H1 (cell line): ENCODE measurements around the gene ITGA8. TPM values are rescaled to one million over a fixed set of nuclear protein-coding genes. Genes with fewer than 3 reads are reported as not detected.

Experiments
- CHD7 ChIP-seq: fragments of 300-600 bp; sonication (generic); IDR thresholded peaks from 2 replicates; pipeline ENCODE4 v1.7.1; 2012; ENCODE audit warnings: low read length, moderate library complexity, mild to moderate bottlenecking, inconsistent platforms; ENCODE audit not compliant: insufficient replicate concordance
- CREB1 ChIP-seq: IDR thresholded peaks from 2 replicates; pipeline ENCODE4 v1.6.1; 2012; ENCODE audit warnings: inconsistent platforms
- GABPA ChIP-seq: IDR thresholded peaks from 2 replicates; pipeline ENCODE4 v1.6.1; 2011; ENCODE audit warnings: mild to moderate bottlenecking, low read length, moderate library complexity, borderline replicate concordance; ENCODE audit not compliant: insufficient read depth
- SAP30 ChIP-seq: fragments of 300-600 bp; sonication (generic); IDR thresholded peaks from 2 replicates; pipeline ENCODE4 v1.7.1; 2012; ENCODE audit warnings: low read length, moderate library complexity, mild to moderate bottlenecking, inconsistent platforms; ENCODE audit not compliant: insufficient read depth, insufficient replicate concordance
- polyA plus RNA-seq, 7 experiments: library from polyadenylated mRNA; depleted of rRNA in 3 of 7; stranded (reverse) in 5 of 7; unstranded in 2 of 7; fragments of >200 nt in 5 of 7; fragments of 200-250 nt in 2 of 7; gene quantifications; 1 replicate in 5 of 7; 2 replicates in 1 of 7; 4 replicates in 1 of 7; pipeline versions ENCODE4 v1.2.1 to v1.2.3, GENCODE V29; 2011 to 2013; ENCODE audit warnings: missing spikeins in 2 of 7, mixed read lengths in 2 of 7
- total RNA-seq: library from RNA; stranded (reverse); fragmentation: NEBNext Ultra II Directional; extraction: Animal tissue kit (Norgen Biotek cat#: 25700); gene quantifications from 2 replicates; pipeline ENCODE4 v1.2.1, GENCODE V29; 2021

ITGA8 gene
- total and polyA plus RNA-seq, 2 of the 8 experiments (the other 6 are each of a cell fraction or from before 2014, with no cell fraction given), result not detected

- TF ChIP-seq CHD7, result no peak
- TF ChIP-seq CREB1, result no peak
- no peak for TF ChIP-seq SAP30
- no peak for TF ChIP-seq GABPA
These were observed 241.3 kb downstream of the ITGA8 start (continued) for GRCh38 chr10:15478429-15478828.
